HT1080 (cell line): ENCODE measurements around the gene MTLN. TPM values are rescaled to one million over a fixed set of nuclear protein-coding genes. Genes with fewer than 3 reads are reported as not detected.
A peak's percentile ranks its signal among the peaks of the same experiment; 100 is the strongest.
"Not testable (repeated sequence)": the region's sequence is repeated elsewhere in the genome, so short reads cannot be mapped to it uniquely, and the experiment has no call there.

Experiments used
- DNase-seq: peaks from one replicate; pipeline ENCODE4 v3.0.0-alpha.2; 2015; ENCODE audit warnings: low read depth
- total RNA-seq: library from RNA; depleted of rRNA; stranded (reverse); fragments of >200 nt; shearing (Covaris generic); gene quantifications from 2 replicates; pipeline ENCODE4 v1.2.3, GENCODE V29; 2014; rRNA removed

MTLN gene
- total RNA-seq, 1 experiment from 2014 or later = 111 TPM

GRCh38 chr2:110204408-110205385 is 7.7 kb downstream of the MTLN start, which contains the start of gene NPHP1:
Gene NPHP1, minus strand, starts transcription at chr2:110205013. Its CDS starts 45 bp downstream, at chr2:110204968.
- peak; percentile 78 for DNase-seq

DNA sequence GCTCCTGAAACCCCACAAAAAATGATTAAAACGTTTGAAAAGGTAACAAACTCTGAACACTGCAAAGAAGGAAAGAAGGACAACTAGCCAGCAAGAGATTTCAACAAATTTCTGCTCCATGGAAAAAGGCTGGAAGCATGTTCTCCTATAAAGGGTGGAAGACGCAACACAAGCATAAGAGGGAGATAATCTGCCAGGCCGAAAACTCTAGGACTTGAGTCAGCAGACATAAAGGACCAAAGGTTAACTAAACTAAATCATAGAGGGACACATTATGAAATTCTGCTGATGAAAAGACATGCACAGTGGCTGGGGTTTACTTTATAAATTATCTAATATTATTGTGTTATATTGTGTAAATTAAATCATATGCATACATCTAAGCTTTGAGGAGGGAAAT is 14.3 kb downstream of the MTLN start:
- no peak for DNase-seq

- DNase-seq = no peak
Measured at GRCh38 chr2:110197452-110197851, 14.9 kb downstream of the MTLN start.

GRCh38 chr2:110190169-110190568 is 22.2 kb downstream of the MTLN start:
- DNase-seq = not testable (repeated sequence)

DNA sequence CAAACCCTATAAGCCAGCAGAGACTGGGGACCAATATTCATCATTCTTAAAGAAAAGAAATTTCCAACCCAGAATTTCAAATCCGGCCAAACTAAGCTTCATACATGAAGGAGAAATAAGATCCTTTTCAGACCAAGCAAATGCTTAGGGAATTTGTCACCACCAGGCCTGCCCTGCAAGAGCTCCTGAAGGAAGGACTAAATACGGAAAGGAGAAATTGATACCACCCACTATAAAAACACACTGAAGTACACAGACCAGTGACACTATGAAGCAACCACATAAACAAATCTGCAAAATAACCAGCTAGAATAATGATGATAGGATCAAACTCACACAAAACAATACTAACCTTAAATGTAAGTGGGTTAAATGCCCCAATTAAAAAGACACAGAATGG is 29.9 kb downstream of the MTLN start:
- no peak for DNase-seq

DNA sequence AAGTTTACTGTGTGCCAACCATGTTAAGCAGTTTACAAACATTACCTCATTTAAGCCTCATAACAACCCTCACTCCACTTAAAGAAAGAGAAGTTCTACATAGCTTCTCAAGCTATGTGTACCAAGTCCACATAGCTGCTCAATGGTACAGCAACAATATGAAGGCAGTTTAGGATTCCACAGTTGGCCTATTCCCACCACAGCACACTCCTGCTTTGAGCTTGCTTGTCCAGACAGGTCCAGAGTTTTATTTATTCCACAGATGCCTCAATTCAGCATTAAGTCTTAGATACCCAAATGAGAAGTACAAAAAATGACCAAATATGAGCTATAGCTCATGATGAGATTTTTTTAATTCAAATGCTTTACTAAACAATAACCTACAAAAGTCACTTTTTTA is 32.3 kb downstream of the MTLN start:
- no peak for DNase-seq

- DNase-seq = peak; percentile 69
Measured at GRCh38 chr2:110173523-110173922, 38.8 kb downstream of the MTLN start.

DNA sequence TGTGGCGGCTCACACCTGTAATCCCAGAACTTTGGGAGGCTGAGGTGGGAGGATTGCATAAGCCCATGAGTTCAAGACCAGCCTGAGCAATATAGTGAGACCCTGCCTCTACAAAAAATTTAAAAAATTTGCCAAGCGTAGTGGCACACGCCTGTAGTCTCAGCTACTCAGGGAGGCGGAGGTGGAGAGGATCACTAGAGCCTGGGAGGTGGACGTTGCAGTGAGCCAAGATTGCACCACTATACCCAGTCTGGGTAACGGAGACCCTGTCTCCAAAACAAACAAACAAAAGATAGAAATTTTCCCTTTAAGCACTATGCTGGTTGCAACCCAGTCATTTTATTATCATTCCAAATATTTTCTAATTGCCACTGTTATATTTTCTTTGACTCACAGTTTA is 39.8 kb downstream of the MTLN start:
- no peak for DNase-seq

- DNase-seq = no peak
Measured at GRCh38 chr2:110170102-110170501, 42.2 kb downstream of the MTLN start.

DNA sequence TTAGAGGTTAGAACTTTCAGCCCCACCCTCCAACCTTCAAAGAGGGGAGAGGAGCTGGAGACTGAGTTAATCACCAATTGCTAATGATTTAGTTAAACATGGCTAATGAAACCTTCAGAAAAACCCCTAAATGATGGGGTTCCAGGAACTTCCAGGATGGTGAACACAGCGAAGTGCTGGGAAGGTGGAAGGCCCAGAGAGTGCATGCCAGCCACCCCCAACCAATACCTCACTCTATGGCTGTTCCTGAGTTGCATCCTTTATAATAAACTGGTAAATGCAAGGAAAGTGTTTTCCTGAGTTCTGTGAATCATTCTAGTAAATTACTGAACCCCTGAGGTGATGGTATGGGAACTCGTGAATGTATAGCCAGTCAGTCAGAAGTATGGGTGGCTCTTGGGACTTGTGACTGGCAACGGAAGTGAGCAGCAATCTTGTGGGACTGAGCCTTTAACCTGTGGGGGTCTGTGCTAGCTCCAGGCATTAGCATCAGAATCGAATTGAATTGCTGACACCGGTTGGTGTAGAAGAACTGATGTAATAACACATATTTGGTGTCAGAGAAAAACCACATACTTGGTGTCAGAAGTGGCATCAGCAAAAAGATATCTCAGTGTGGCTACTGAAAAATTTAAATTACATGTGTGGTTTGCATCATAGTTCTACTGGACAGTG is 44.9 kb downstream of the MTLN start:
- DNase-seq = no peak

GRCh38 chr2:110166266-110166665 is 46.1 kb downstream of the MTLN start:
- DNase-seq = no peak

Other genes starting within 250 kb of the MTLN start
- 0.07 and 0.77 TPM in 2 replicates for gene MALL, start 96.7 kb downstream of the MTLN start, total RNA-seq
- gene NPHP1, start 7.5 kb downstream of the MTLN start, total RNA-seq = 1.8 and 1.9 TPM in 2 replicates